Measurements from ENCODE around the gene PEX16.
"Not testable (repeated sequence)": the region's sequence is repeated elsewhere in the genome, so short reads cannot be mapped to it uniquely, and the experiment has no call there.

The PEX16 gene

GRCh38 chr11:45918331-45918941 lies 759 bp upstream of the PEX16 start:
- DNase-seq: peak; percentile 76

GRCh38 chr11:45917286-45917622 lies 423 bp downstream of the PEX16 start:
- no peak for DNase-seq

DNA sequence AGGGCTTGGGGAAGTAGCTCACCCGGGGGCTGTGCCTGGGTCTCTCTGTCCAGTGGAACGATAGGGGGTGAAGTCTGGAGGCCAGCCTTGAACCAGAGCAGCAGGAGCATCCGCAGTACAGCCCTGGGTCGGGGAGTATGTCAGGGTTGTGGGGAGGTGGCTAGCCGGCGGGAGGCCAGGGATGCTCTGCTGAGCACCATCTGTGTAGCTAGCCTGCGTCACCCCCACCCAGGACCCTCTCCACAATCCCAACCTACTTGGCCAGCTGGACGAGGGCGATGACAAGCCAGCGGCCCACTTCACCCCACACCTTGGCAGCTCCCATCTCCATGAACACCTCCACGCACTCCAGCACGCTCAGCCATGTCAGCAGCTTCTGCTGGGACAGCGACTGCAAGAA lies 2.2 kb downstream of the PEX16 start:
- DNase-seq: no peak

GRCh38 chr11:45913942-45914635 lies 3.6 kb downstream of the PEX16 start:
- DNase-seq: no peak

DNA sequence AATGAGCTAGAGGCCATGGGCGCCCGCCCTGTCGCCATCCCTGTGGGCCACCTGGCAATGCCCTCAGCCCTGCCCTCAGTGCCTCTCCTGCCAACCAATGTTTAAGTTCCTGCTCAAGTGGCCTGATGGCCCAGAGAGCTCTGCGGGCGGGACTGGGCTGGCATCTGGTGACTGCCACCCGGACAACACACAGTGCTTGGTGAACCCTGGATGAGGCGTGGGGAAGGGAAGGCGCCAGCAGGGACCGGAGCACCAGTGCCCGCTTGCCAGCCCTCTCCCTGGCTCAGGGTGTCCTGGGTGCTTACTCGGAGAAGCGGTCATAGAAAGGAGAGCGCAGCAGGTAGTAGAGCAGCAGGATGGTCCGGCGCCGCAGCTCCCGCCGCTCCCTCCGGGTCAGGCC lies 4.2 kb downstream of the PEX16 start:
- DNase-seq: no peak

DNA sequence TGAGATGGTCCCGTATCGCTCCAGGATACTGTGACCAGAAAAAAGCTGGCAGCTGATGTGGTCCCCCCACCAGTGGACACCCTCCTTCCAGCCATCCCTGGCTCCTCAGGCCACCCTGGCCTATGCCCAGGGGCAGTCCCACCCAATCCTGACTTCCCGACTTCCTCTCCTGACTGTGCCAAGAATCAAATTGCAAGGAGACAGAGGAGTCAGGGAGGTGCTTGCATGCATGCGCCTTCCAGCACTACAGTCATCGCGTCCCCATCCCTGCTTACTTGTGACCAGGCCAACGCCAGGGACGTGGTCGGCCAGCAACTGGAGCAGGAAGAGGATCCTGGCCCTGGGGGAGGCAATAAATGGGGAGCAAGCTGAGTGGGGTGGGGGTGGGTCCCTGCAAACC lies 7.1 kb downstream of the PEX16 start:
- no peak for DNase-seq

DNA sequence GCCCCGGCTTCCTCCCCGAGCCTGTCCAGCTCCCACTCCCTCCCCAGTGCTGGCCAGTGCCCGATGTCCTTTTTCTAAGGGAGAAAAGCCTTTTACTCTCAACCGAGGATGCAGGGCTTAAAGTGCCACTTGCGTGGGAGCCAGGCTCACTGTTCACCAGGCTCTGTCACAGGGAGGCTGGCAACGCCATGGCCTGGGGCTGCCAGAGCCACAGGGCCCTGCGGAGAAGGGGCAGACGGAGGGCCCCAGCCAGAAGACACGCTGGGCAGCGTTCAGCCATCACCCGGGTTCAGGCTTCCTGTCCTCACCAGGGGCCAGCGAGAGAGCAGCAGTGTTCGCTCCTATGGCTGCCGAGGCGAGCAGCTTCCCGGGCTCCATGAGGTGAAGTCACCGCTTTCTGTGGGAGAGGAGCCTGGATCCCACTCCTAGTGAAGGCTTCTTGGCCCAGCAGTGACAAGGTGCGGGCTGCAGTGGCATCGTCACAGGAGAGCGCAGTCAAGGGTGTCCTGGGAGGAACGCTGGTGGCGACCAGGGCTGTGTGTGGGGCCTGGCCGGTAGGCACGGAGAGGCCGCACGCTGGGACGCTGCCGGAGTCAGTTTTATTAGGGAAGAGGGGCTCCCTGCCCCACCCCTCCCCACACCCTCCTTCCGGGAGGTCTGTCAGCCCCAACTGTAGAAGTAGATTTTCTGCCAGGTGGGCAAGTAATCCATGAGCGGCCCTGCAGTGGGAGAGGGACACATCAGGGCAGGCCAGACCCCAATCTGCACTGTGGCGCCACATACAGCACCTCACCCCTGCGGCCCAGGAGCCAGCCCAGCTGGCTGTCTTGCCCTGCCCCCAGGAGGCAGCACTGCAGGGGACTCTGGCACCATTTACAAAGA lies 7.8 kb downstream of the PEX16 start:
- DNase-seq: no peak

DNA sequence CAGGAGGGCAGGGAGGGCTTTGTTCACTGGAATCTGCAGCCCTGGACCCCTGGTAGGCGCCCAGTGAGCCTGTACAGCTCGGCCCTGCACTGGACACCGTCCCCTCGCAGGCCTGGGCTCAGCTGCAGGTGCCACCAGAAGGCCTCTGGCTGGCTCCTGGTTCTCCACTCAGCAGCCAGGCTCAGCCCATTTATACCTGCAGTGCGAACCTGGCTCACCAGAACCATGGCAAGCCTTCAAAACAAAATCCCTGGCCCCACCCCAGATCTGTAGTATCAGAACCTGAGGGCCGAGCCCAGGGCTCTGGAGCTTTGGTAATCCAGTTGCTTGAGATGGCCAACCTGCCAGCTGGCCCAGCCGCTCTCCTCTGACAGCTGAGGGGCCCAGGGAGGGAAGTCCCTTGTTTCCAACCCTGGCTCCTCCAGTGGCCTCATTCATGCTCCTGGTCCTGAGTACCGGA lies 9.7 kb downstream of the PEX16 start:
- DNase-seq: no peak

DNA sequence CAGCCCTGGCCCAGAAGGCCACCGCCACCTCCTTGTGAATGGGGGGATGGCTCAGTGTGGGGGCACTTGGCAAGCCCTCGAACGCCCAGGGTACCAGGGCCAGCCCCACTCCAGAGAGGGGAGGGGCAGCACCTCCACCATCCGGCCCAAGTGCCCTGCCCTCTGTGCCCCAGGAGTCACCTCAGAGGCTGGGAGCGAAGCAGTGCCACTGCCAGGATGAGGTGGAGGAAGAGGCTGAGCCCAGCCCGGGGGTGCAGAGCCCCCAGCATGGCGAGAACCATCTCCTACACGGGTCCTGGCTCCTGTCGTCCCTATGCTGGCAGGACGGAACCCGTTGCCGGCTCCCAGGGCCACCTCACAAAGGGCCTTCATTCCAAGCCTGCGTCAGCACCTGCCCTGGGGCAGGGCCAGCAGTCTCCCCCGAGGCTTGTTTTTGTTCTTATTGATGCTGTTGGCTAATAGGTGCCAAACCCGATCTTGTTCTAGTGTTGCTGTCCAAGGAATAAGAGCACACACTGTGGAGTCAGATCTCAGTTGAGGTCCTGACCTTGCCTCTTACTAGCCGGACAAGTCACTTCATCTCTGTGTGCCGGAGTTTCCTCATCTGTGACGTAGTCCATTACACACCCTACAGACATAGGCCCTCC lies 10.6 kb downstream of the PEX16 start, which contains the start of gene FREY1:
FREY1 (minus strand) TSS at position 307 of the 647 bp plus-strand sequence; CDS start at position 281, 26 bp downstream.
- no peak for DNase-seq

GRCh38 chr11:45906096-45906682 lies 11.5 kb downstream of the PEX16 start:
- no peak for DNase-seq

DNA sequence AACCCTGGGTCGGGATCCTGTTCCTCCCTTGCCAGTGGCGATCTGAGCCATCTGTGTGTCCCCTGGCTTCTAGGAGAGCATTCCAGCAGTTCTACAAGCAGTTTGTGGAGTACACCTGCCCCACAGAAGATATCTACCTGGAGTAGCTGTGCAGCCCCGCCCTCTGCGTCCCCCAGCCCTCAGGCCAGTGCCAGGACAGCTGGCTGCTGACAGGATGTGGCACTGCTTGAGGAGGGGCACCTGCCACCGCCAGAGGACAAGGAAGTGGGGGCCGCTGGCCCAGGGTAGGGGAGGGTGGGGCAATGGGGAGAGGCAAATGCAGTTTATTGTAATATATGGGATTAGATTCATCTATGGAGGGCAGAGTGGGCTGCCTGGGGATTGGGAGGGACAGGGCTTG lies 12.1 kb downstream of the PEX16 start:
- DNase-seq: not testable (repeated sequence)

DNA sequence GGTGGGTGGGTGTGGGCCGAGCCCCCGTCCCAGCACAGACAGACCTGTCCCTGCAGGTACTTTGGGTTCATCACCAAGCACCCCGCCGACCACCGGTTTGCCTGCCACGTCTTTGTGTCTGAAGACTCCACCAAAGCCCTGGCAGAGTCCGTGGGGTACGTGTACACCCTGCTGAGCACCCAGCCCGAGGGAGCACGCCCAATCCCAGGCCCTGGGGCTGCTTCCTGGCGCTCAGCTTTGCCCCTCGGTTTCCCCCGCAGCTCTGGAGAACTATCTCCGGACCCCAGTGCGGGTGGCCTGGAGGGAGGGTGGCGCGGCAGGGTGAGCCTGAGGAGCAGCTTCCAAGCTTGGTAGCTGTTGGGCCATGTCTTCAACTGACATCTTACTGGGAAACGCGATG lies 12.6 kb downstream of the PEX16 start:
- DNase-seq: no peak

DNA sequence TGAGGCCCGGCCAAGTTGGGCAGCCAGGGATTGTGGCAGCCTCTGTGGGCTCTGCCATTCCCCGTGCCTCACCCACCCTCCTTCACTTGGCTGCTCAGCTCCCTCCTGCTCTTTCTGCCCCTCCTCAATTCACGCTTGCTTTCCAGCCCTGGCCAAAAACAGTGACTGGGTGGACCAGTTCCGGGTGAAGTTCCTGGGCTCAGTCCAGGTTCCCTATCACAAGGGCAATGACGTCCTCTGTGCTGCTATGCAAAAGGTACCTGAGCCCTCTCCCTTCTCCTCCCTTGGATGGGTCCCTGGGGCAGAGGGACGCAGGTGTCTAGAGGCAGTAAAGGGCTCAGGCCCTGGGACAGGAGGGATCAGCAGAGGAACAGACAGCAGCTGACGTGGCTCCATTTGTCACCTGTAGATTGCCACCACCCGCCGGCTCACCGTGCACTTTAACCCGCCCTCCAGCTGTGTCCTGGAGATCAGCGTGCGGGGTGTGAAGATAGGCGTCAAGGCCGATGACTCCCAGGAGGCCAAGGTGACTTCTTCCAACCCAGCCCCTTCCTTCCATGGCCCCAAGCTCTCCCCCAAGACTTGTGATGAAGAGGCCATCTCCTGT lies 13.3 kb downstream of the PEX16 start:
- no peak for DNase-seq

GRCh38 chr11:45902452-45903380 lies 15.0 kb downstream of the PEX16 start:
- no peak for DNase-seq

GRCh38 chr11:45901626-45902025 lies 16.1 kb downstream of the PEX16 start:
- DNase-seq: no peak

GRCh38 chr11:45900916-45901617 lies 16.6 kb downstream of the PEX16 start:
- no peak for DNase-seq

- not testable (repeated sequence) for DNase-seq
Observed at GRCh38 chr11:45900175-45900800, 17.4 kb downstream of the PEX16 start.

GRCh38 chr11:45899448-45900174 lies 18.1 kb downstream of the PEX16 start:
- peak; percentile 78 for DNase-seq

DNA sequence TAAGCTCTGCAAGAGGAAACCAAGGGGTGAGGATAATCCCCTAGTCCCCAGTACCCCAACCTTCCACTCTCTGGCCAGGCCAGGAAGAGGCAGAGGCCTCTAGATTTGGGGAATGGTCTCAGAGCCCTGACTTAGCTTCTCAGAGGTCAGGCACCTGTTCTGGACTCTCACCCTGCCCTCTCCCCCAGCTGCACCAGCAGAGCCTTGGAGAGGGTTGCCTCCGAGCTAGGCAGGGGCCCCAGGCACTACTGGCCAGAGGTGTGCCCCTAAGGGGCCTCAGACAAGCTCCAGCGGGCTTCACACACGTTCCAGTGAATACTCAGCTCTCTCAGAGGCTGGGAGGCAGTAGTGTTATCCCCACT lies 18.6 kb downstream of the PEX16 start:
- DNase-seq: no peak
